GM19035 (cell line): ENCODE measurements around the gene RAB21.
"Not testable (repeated sequence)": the region's sequence is repeated elsewhere in the genome, so short reads cannot be mapped to it uniquely, and the experiment has no call there.

ENCODE experiments used
- ATAC-seq: cut with Tn5 transposase; IDR thresholded peaks from one replicate; pipeline ENCODE4 v1.9.1; 2021; ENCODE audit not compliant: unreplicated experiment

Gene RAB21

DNA sequence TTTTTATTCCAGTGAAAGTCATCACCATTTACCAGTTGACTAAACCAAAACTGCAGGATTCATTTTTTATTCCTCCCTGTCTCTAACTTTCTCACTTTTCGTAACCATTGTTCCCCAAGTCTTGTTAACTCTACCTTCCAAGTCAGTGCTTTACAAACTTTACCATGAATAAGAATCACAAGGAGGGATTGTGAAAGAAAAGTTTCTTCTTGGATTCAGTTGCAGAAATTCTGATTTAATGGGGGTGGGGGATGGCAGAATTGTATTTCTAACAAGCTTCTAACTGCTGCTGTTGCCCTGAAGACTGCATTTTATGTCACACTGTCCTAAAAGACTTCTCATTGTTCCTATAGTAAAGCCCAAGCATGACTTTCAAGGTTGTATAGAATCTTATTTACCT lies 5.0 kb upstream of the RAB21 start:
- no peak for ATAC-seq

DNA sequence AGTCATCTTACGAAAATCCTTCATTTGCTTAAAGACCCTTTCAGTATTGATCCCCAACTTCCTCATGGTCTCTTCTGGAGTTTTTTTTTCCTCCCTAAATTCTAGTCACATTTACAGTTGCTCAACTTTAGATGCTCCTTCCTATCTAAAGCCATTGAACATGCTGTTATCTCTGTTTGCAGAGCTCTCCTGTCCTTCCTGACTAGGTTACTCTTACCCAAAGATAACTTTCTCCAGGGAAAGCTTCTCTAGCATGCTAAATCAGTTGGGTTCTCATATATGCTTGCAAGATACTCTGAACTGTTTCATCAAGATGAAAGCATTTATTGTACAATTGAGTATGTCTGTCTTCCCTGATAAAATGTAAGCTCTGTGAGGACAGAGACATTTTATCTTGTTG lies 1.8 kb upstream of the RAB21 start:
- no peak for ATAC-seq

DNA sequence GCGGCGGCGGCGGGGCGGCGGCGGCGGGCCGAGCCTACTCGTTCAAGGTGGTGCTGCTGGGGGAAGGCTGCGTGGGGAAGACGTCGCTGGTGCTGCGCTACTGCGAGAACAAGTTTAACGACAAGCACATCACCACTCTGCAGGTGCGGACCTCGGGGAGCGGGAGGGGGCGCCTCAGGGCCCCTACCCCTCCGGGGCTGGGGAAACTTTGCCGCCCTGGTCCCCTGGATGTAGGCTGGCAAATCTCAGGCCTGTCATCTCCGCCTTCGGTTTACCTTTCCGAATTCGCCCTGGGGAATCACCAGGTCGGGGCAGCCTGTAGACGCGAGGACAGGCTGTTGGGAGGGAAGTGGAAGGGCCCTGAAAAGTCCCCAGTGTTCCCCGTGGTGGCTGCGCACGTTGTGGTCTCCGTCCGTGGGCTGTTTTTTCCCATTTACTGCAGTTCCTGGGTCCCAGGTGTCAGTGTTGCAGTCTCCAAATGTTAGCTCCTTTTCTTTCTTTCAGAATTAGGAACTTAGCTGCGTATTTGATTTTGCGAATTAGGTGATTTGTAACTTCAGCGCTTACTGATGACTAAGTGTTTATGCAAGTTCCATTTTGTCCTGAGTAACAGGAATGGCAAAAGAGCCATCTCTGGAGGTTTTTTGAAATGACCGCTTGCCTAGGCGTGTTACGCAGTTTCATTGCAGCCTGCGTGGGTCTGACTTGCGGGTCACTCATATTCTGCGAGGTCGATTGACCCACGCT lies 656 bp downstream of the RAB21 start:
- peak; percentile 54 for ATAC-seq

DNA sequence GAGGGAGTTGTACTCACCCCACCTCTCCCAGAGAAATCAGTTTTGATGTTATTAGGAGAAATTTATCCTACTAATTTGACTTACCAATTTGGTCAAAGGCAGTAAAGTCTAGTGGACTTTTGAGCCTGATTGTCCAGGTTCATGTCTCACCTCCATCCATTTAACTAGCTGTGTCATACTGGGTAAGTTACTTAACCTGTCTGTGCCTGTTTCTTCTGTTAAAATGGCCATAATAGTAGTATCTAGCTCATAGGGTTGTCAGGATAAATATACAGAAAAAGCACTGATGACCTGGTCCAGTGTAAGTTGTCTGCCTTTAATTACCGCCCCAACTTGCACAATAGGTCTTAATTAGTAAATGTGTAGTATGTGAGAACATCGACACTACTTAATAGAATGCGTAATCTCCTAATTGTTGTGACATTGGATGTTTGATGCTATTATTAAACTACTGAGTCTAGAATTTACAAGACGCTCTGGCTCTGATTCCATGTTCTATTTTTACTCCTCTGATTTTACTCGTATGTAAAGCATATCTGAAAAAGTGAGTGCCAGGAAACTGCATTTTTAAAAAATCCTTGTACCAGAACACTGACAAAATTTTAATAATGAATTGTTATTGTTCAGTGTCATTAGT lies 1.5 kb downstream of the RAB21 start:
- ATAC-seq: no peak

DNA sequence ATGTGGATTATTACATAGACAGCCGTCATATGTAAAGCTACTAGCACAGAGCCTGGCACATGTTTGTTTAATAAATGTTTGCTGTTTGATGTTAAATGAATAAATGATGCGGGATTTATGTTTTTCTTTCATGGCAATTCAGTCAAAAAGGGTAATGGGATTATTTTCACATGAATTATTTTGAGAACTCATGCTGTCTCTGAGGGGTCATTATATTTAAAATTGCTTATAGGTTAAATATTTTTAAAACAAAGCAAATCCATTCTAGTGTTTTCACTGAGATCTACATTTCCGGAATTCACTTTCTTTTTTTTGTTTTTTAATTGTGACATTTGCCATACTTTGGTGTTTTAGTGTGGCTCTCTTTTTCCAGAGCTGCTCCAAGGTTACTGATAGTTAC lies 5.3 kb downstream of the RAB21 start:
- ATAC-seq: no peak

DNA sequence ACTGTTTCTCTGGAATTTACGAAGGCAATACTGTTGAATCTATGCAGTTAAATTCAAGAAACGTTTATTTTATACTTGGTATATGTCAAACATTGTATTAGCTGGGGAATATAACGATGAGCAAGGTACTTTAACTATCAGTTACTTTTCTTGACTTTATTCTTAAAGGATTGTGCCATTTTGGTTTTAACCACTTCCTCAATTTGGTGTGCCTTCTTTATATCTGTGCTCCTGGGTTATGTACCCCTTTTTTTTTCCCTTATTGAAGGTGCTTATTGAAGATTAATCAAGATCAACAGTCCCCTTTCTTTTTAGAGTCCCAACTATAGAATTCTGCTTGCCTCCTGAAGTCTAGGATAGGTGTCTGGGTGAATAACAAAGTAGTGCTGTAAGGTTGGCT lies 5.8 kb downstream of the RAB21 start:
- no peak for ATAC-seq

DNA sequence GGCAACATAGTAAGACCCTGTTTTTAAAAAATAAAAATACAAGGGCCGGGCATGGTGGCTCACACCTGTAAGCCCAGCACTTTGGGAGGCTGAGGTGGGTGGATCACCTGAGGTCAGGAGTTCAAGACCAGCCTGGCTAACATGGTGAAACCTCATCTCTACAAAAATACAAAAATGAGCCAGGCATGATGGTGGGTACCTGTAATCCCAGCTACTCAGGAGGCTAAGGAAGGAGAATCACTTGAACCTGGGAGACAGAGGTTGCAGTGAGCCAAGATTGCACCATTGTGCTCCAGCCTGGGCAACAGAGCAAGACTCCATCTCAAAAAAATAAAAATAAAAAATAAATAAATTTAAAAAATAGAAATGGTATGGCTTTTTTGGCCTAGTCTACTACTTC lies 6.7 kb downstream of the RAB21 start:
- not testable (repeated sequence) for ATAC-seq

DNA sequence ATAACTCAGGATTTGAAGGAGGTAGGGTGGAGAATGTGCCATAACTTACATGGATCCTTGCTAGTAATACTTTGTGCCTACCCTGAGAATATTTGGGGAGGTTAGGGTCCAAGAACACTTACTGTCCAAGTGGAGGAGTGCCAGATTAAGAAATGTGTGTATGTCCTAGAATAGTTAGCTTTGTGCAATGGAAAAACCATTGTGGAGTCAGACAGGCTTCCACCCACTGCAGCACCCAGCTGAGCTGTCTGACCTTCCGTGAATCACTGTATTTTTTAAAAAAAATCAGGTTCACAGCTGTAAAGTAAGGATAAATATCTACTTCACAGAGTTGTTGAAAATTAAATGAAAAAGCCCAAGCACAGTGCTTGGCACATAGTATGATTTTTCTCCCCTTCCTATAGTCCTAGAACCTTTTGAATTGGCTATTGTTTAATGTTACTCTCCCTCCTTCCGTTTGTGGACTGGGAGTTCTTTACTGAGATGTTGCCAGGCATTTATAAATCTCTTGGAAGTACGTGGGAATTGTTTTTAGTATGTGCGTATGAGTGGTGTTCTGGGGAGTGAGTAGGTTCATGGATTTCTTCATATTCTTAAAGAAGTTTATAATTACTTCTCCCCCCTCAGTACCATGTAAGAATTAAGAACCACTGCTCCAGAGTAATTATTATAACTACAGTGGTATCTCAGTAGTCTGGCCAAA lies 9.2 kb downstream of the RAB21 start:
- no peak for ATAC-seq

DNA sequence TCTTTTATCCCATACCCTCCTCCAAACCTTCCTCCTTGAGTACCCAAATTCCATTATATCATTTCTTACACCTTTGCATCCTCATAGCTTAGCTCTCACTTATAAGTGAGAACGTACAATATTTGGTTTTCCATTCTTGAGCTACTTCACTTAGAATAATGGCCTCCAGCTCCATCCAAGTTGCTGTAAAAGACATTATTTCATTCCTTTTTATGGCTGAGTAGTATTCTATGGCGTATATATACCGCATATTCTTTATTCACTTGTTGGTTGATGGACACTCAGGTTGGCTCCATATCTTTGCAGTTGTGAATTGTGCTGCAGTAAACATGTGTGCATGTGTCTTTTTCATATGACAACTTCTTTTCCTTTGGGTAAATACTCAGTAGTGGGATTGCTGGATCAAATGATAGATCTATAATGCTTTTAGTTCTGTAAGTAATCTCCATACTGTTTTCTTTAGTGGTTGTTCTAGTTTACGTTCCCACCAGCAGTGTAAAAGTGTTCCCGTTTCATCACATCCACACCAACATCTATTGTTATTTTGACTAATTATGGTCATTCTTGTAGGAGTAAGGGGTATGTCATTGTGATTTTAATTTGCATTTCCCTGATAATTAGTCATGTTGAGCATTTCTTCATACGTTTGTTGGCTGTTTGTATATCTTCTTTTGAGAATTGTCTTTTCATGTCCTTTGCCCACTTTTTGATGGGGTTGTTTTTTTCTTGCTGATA lies 10.1 kb downstream of the RAB21 start:
- no peak for ATAC-seq

DNA sequence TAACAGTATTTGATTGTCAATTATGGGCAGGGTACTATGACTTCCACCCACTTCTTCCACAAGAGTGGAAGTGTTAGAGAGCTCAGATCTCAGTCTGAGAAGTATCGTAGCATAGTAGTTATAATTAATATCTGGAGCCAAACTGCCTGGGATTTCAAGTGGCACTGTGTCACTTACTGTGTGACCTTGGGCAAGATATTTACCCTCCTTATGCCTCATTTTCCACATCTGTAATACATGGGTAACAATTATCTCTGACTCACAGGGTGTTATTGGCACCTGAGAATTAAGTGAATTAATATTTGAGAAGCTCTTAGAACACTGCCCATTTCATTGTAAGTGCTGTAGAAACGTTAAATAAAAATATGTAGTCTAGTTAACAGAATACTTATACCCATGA lies 11.5 kb downstream of the RAB21 start:
- no peak for ATAC-seq

DNA sequence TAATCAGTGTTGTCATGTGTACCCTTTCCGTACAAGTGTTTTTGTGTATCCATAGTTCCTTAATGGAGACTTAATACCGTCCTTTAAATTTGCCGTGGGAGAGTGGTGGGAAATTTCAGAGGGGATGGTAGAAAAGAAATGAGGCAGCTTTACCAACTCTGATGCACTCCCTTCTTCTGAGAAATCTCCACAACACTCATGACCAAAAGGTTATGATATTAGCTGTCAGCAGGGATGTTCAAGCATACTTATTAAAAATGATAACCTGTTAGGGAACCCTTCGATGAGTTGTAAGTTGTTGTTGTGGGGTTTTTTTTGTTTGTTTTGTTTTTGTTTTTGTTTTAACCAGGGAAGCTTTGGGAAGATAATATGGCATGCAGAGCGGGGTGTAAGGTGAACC lies 12.5 kb downstream of the RAB21 start:
- ATAC-seq: no peak

DNA sequence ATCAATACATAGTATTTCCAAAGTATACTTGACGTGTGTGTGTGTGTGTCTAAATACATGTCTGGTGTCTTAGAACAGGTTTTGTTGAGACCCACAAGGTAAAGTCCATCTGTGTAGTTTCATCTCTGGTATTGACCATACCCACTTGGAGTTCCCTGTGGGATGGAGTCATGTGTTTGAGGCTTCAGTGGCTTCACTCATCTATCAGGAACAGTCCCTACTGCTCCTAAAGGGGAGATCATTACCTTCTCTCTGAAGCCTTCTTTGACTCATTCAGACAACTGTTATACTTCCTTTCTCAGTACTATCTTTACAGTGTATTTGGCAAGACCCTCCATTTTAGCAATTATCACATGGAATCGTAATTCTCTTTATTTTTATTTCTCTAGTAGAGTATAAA lies 14.2 kb downstream of the RAB21 start:
- no peak for ATAC-seq

DNA sequence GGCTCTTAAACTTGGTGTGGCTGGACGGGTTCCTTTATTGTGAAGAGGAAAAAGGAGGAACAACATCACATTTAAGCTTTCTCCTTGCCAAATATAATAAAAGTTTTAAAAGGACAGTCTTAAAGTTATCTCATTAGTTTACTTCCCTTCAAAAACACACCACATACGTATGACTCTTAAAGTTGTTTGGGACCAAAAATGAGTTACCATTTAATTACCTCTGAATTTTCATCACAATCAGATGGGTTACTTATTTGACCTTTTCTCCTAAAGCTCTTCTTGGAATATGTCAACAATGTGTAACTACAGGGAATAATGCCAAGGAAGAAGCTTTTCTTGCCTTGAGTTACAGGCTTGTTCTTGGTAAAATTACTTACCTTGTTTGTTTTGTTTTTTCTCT lies 16.4 kb downstream of the RAB21 start:
- ATAC-seq: no peak

DNA sequence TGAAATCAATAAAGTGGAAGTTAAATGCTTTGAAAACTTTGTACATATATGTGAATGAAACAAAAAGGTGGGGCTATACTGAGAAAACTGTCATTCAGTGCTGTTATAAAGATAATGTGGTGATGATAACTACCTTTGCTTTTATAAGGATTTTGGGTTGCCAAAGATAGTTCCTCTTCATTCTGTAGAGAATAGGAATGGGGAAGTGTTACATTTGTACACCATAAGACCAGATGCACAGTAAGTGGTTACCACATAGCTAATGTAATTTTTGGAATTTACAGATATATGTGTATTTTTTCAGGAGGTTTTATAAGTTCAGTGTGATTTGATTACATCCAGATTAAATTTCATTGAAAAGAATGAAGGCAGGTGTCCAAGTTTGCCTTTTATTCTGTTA lies 18.1 kb downstream of the RAB21 start:
- ATAC-seq: no peak

DNA sequence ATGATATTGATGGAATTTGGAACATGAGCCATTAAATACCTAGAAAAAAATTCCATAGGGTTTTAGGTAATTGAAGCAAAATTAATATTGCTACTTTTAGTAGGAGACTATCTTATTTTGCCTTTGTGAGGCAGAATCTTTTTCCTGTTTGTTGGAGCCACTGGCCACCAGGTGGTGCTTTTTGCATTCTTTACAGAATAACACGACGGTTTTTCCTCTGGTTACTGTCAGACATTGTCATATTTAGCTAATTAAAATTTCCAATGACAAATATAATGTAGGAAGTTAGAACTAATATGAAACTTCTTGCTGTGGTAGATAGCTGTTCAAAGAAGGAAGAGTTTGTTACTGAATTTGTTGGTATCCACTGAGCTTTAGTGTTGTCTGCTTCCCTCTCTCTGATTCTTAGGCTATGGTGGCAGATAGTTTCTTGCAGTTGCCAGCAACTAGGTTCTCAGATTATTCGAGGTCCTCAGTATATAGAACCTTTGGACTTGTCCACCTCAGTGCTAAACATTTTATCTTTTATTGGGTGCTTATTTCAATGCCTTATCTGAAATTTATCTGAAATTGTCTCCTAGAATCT lies 25.7 kb downstream of the RAB21 start:
- ATAC-seq: peak; percentile 67

DNA sequence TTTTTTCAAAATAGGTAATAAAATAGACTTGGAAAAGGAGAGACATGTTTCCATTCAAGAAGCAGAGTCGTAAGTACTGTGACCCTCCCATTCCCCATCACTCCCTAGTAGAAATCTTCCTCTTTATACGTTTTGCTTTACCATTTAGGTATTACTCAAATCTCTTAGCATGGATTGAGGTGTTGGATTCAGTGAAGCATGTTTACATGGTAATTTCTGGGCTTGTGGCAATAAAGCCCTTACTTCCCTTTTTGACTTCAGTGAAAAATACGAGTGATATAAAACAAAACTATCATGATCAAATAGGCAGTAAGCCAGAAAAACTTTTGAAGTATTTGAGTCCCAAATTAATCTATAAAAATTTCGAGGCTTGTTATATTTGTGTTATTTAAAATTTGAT lies 27.4 kb downstream of the RAB21 start:
- ATAC-seq: peak; percentile 42

DNA sequence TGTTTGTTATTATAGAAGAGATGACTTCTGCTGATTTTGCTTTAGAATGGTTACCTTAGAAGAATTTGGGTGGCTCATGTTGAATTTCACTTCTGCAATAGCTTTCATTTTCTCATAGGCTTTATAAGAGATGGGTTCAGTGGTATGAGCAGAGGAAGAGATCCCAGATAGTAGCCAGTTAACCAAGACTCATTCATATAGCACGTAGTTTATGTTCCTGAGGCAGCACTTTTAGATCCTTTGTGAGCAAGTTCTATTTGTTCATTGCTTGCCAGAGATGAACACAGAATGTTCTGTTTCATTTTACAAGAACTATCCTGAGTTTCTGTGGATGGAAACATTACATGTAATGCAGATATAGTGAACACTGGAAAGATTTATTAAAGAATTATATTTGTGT lies 32.2 kb downstream of the RAB21 start:
- no peak for ATAC-seq

DNA sequence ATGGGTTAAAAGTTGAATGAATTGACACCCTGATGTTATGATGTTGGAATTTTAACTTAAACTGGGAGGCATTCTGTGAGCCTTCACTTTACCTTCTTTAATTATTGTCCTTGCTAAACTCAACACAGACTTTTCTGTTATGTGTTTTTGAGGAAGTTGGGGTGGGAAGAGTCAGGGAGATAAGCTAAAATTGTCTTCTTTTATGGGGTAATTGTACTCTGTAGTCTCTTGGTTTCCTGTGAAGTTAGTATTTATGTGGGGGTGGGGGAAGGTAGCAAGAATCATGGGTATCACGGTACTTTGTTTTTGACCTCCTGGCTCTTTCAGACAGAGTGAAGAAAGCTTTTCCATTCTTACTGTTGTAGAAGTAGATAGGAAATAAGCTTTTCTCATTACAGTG lies 32.9 kb downstream of the RAB21 start:
- ATAC-seq: no peak

DNA sequence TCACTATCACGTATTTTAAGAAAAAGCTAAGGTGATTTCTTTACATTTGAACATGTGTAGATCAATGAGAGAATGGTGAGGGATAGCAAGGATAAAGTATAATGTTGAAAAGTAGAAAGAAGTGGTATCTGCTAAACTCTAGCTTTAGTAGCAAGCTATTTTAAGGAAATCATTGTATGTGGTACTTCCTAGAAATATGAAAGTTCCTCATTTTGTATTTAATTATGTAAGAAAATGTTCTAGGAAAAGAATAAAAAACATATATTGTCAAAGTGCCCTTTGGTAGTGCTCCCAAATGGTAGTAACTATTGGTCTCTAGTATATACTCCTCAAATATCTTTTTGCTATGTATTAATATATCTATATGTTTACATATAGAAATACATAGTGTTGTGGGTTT lies 35.7 kb downstream of the RAB21 start:
- ATAC-seq: no peak

DNA sequence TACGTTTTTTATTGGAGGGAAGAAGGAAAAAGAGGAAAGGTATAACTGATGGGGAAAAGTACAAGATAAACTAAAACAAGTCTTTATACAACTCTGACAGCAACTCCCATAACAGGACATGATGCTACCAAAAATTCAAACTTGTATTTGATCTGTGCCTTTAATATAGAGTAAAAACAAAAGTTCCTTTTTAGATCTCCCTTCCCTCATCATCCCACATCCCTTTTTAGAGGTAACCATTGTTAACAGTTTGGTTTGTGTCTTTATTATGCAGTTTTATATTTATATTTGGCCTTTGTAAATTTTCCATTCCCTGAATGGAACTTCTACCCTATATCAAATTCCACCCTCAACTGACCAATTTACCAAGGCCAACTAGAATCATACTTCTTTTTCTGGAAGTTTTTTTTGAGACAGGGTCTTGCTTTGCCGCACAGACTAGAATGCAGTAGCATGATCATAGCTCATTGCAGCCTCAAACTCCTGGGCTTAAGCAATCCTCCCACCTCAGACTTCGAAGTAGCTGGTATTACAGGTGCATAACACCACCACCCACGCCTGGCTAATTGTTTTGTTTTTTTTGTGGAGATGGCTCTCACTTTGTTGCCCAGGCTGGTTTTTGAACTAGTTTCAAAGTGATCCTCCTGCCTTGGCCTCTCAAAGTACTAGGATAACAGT lies 36.9 kb downstream of the RAB21 start:
- no peak for ATAC-seq

DNA sequence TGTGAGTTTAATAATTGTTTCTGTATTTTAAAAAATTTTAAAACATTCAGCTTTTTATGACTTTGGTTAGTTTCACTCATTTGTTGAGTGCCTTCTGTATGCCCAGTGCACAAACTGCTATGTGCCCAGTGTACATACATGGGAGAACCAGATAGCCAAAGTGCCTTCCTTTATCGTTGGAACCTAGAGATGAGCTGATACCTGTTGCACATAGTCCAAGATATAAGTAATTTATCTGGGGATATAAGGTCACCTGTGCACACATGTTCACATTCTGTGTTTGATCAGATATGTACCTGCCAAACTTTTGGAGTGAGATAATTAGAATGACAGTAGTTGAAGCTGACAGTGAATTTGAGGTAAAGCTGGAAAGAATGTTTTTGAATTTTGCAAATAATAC lies 37.9 kb downstream of the RAB21 start:
- no peak for ATAC-seq
